SK-N-SH treated with all-trans-retinoic acid at 6 μM for 48 hours (cell line): ENCODE data around the gene FAM89A.
"Not testable (repeated sequence)": the region's sequence is repeated elsewhere in the genome, so short reads cannot be mapped to it uniquely, and the experiment has no call there.

Experiments
- ATAC-seq: fragments of 200-7000 bp; cut with Tn5 transposase; 3 replicates; pipeline ENCODE4 v1.9.1; 2020; ENCODE audit warnings: mild to moderate bottlenecking, moderate library complexity
- ARNTL ChIP-seq: fragments of 450-650 bp; formaldehyde crosslinking; IDR thresholded peaks from 2 replicates; pipeline ENCODE4 v1.5.0; 2020; ENCODE audit warnings: low read depth, mild to moderate bottlenecking, moderate library complexity, borderline replicate concordance
- BACH2 ChIP-seq: fragments of 250-450 bp; sonication (Bioruptor Pico); IDR thresholded peaks from 2 replicates; pipeline ENCODE4 v1.9.0; 2021; ENCODE audit warnings: mild to moderate bottlenecking, borderline replicate concordance
- CREB5 ChIP-seq: fragments of 250-450 bp; sonication (Bioruptor Pico); IDR thresholded peaks from 2 replicates; pipeline ENCODE4 v1.5.1; 2020; ENCODE audit warnings: low read depth, mild to moderate bottlenecking, moderate library complexity
- CSRNP3 ChIP-seq: fragments of 250-450 bp; sonication (Bioruptor Pico); IDR thresholded peaks from 2 replicates; pipeline ENCODE4 v1.5.1; 2021; ENCODE audit warnings: mild to moderate bottlenecking, moderate library complexity
- ESRRG ChIP-seq: fragments of 250-450 bp; sonication (Bioruptor Pico); IDR thresholded peaks from 2 replicates; pipeline ENCODE4 v1.6.1; 2021; ENCODE audit warnings: mild to moderate bottlenecking
- GLIS3 ChIP-seq: fragments of 250-450 bp; sonication (Bioruptor Pico); IDR thresholded peaks from 2 replicates; pipeline ENCODE4 v1.5.0; 2020; ENCODE audit warnings: mild to moderate bottlenecking, moderate library complexity
- ISL1 ChIP-seq: fragments of 250-450 bp; sonication (Bioruptor Pico); IDR thresholded peaks from 2 replicates; pipeline ENCODE4 v2.1.2; 2022; ENCODE audit warnings: mild to moderate bottlenecking, moderate library complexity
- OSR1 ChIP-seq: fragments of 250-450 bp; sonication (Bioruptor Pico); IDR thresholded peaks from 2 replicates; pipeline ENCODE4 v1.8.0; 2022; ENCODE audit warnings: moderate library complexity, mild to moderate bottlenecking, inconsistent platforms
- PPARA ChIP-seq: fragments of 250-450 bp; sonication (Bioruptor Pico); IDR thresholded peaks from 2 replicates; pipeline ENCODE4 v1.5.0; 2020; ENCODE audit warnings: mild to moderate bottlenecking, borderline replicate concordance
- RARB ChIP-seq: fragments of 250-450 bp; sonication (Bioruptor Pico); IDR thresholded peaks from 2 replicates; pipeline ENCODE4 v1.8.0; 2021; ENCODE audit warnings: mild to moderate bottlenecking, moderate library complexity
- TCF4 ChIP-seq: fragments of 250-450 bp; sonication (Bioruptor Pico); IDR thresholded peaks from 2 replicates; pipeline ENCODE4 v1.8.0; 2021; ENCODE audit warnings: mild to moderate bottlenecking, moderate library complexity, borderline replicate concordance
- TOX ChIP-seq: fragments of 250-450 bp; sonication (Bioruptor Pico); IDR thresholded peaks from 2 replicates; pipeline ENCODE4 v1.8.0; 2021; ENCODE audit warnings: mild to moderate bottlenecking, moderate library complexity, borderline replicate concordance
- TSHZ2 ChIP-seq: fragments of 250-450 bp; sonication (Bioruptor Pico); IDR thresholded peaks from 2 replicates; pipeline ENCODE4 v1.5.0; 2020; ENCODE audit warnings: mild to moderate bottlenecking, moderate library complexity
- ZC3H10 ChIP-seq: fragments of 250-450 bp; sonication (Bioruptor Pico); IDR thresholded peaks from 2 replicates; pipeline ENCODE4 v1.5.1; 2021; ENCODE audit warnings: mild to moderate bottlenecking, moderate library complexity
- ZFP3 ChIP-seq: fragments of 250-450 bp; sonication (Bioruptor Pico); IDR thresholded peaks from 2 replicates; pipeline ENCODE4 v1.5.0; 2020; ENCODE audit warnings: mild to moderate bottlenecking, moderate library complexity
- ZFP30 ChIP-seq: fragments of 450-650 bp; formaldehyde crosslinking; IDR thresholded peaks from 2 replicates; pipeline ENCODE4 v1.5.0; 2022; ENCODE audit warnings: mild to moderate bottlenecking, moderate library complexity
- ZNF565 ChIP-seq: fragments of 450-650 bp; formaldehyde crosslinking; conservative IDR thresholded peaks from 2 replicates; pipeline ENCODE4 v1.5.0; 2020; ENCODE audit warnings: low read depth, mild to moderate bottlenecking, moderate library complexity
- ZNF70 ChIP-seq: fragments of 450-650 bp; formaldehyde crosslinking; IDR thresholded peaks from 2 replicates; pipeline ENCODE4 v1.5.0; 2020; ENCODE audit warnings: mild to moderate bottlenecking, moderate library complexity

The FAM89A gene

GRCh38 chr1:231016966-231017365 lies 23.1 kb downstream of the FAM89A start:
- no peak for ATAC-seq
- TF ChIP-seq BACH2 (CRISPR knock-in tag): no peak
- TF ChIP-seq ZC3H10 (CRISPR knock-in tag): no peak
- TF ChIP-seq CREB5 (CRISPR knock-in tag): no peak
- no peak for TF ChIP-seq RARB
- no peak for TF ChIP-seq OSR1 (CRISPR knock-in tag)
- no peak for TF ChIP-seq GLIS3 (CRISPR knock-in tag)
- TF ChIP-seq ZFP3 (CRISPR knock-in tag): no peak
- TF ChIP-seq ZNF565 (CRISPR knock-in tag): no peak
- TF ChIP-seq ZFP30: no peak
- TF ChIP-seq TOX: no peak
- TF ChIP-seq TSHZ2 (CRISPR knock-in tag): no peak
- no peak for TF ChIP-seq TCF4 (CRISPR knock-in tag)
- no peak for TF ChIP-seq PPARA (CRISPR knock-in tag)
- no peak for TF ChIP-seq ZNF70 (CRISPR knock-in tag)
- no peak for TF ChIP-seq ARNTL (CRISPR knock-in tag)
- no peak for TF ChIP-seq ESRRG

- no peak for ATAC-seq
- TF ChIP-seq ESRRG: no peak
Measured at GRCh38 chr1:231016234-231016633, 23.8 kb downstream of the FAM89A start.

- no peak for TF ChIP-seq ISL1
- TF ChIP-seq ARNTL (CRISPR knock-in tag): no peak
- no peak for TF ChIP-seq ZFP30
- no peak for TF ChIP-seq ZNF565 (CRISPR knock-in tag)
- TF ChIP-seq CSRNP3 (CRISPR knock-in tag): no peak
- no peak for ATAC-seq
Measured at GRCh38 chr1:231013391-231014015, 26.6 kb downstream of the FAM89A start.

GRCh38 chr1:231011963-231012362 lies 28.1 kb downstream of the FAM89A start:
- no peak for ATAC-seq
- no peak for TF ChIP-seq CREB5 (CRISPR knock-in tag)

- ATAC-seq: no peak
- TF ChIP-seq BACH2 (CRISPR knock-in tag): no peak
- TF ChIP-seq ZFP3 (CRISPR knock-in tag): no peak
- TF ChIP-seq ARNTL (CRISPR knock-in tag): no peak
- TF ChIP-seq TSHZ2 (CRISPR knock-in tag): no peak
- no peak for TF ChIP-seq PPARA (CRISPR knock-in tag)
- TF ChIP-seq OSR1 (CRISPR knock-in tag): no peak
Measured at GRCh38 chr1:231011360-231011759, 28.7 kb downstream of the FAM89A start.

GRCh38 chr1:231007535-231007934 lies 32.5 kb downstream of the FAM89A start:
- not testable (repeated sequence) for ATAC-seq
